ENCODE data around the gene TNP2. TPM values are rescaled to one million over a fixed set of nuclear protein-coding genes. Genes with fewer than 3 reads are reported as not detected.

Gene TNP2
- polyA plus RNA-seq, 1 of the 3 experiments (the other 2 are of a cell fraction), result not detected

- TF ChIP-seq ZBTB33 (IDR thresholded peaks at IDR 0.05; ENCODE audit: borderline replicate concordance, low read depth) (no peak), MXI1 (IDR thresholded peaks at IDR 0.05; ENCODE audit: low read depth, low read length) (no peak), TAF1 (IDR thresholded peaks at IDR 0.05; ENCODE audit: borderline replicate concordance, low read depth, low read length) (no peak), EP300 (IDR thresholded peaks at IDR 0.05; ENCODE audit: borderline replicate concordance in 1 of 2, low read depth in 1 of 2, low read length in 1 of 2) (no peak), RXRA (IDR thresholded peaks at IDR 0.05; ENCODE audit: borderline replicate concordance, low read depth) (no peak), TEAD4 (IDR thresholded peaks at IDR 0.05; ENCODE audit: borderline replicate concordance, insufficient read depth) (no peak), REST (IDR thresholded peaks at IDR 0.05; ENCODE audit: low read depth, low read length) (no peak), ELF1 (IDR thresholded peaks at IDR 0.05) (no peak)
These were observed 35.3 kb downstream of the TNP2 start (continued) for GRCh38 chr16:11233727-11234376.

- CTCF ChIA-PET, result interaction anchor here (0.6 to 1.5 kb wide), 2 partner anchors 22 to 24 kb away, joined by 4 to 8 read pairs; partner anchors contain the start of gene SOCS1
- H2AFZ ChIP-seq (ENCODE audit: low read depth), result no peak overlapping the region
- no peak for DNase-seq
- POLR2A ChIA-PET, result no interaction called here
- H3K4me2 ChIP-seq, result no peak overlapping the region
- H3K9me3 ChIP-seq, result no peaks in the 10 kb centered on the region
- no peak overlapping the region for H3K4me3 ChIP-seq (ENCODE audit: low read depth in 2 of 2, low read length in 1 of 2)
- TF ChIP-seq ELF1 (IDR thresholded peaks at IDR 0.05), result no peak
- no peak for TF ChIP-seq USF2 (IDR thresholded peaks at IDR 0.05; ENCODE audit: borderline replicate concordance, low read depth, low read length)
- no peak for TF ChIP-seq MXI1 (IDR thresholded peaks at IDR 0.05; ENCODE audit: low read depth, low read length)
- no peak for TF ChIP-seq NFIC (IDR thresholded peaks at IDR 0.05; ENCODE audit: borderline replicate concordance)
- TF ChIP-seq SIN3A (IDR thresholded peaks at IDR 0.05; ENCODE audit: borderline replicate concordance, low read depth, low read length), result no peak
- no peak for TF ChIP-seq GABPA (IDR thresholded peaks at IDR 0.05; ENCODE audit: low read depth)
- TF ChIP-seq CTCF (IDR thresholded peaks at IDR 0.05), result no peak
- TF ChIP-seq TAF1 (IDR thresholded peaks at IDR 0.05; ENCODE audit: borderline replicate concordance, low read depth, low read length), result no peak
- no peak for TF ChIP-seq TCF12 (IDR thresholded peaks at IDR 0.05)
- TF ChIP-seq RFX5 (IDR thresholded peaks at IDR 0.05; ENCODE audit: low read length), result no peak
- no peak for TF ChIP-seq FOXJ3 (CRISPR knock-in tag; IDR thresholded peaks at IDR 0.05)
- TF ChIP-seq EP300 (IDR thresholded peaks at IDR 0.05; ENCODE audit: borderline replicate concordance in 1 of 2, low read depth in 1 of 2, low read length in 1 of 2), result no peak
- TF ChIP-seq RXRA (IDR thresholded peaks at IDR 0.05; ENCODE audit: borderline replicate concordance, low read depth), result no peak
- H3K27me3 ChIP-seq (ENCODE audit: insufficient read depth), result no peaks in the 10 kb centered on the region
- WGBS (ENCODE audit: low lambda C conversion rate), result 97% methylated on average over 31 of the region's 35 CpGs
- no peak overlapping the region for H3K9ac ChIP-seq
- H3K27ac ChIP-seq (ENCODE audit: low read depth in 2 of 2, low read length in 1 of 2), result no peak overlapping the region
- no peaks in the 10 kb centered on the region for H3K36me3 ChIP-seq (replicated peaks in 1 of 2; ENCODE audit: control insufficient read depth in 1 of 2, insufficient read depth in 2 of 2, low read length in 1 of 2)
- no peaks in the 10 kb centered on the region for H3K79me2 ChIP-seq (ENCODE audit: insufficient read depth)
- no peaks in the 10 kb centered on the region for H3K9me2 ChIP-seq
- no peaks in the 10 kb centered on the region for H4K20me1 ChIP-seq (ENCODE audit: insufficient read depth)
- H3F3A ChIP-seq (replicated peaks; ENCODE audit: insufficient read depth), result no peaks in the 10 kb centered on the region
- H3K4me1 ChIP-seq (ENCODE audit: control insufficient read depth in 1 of 2, insufficient read depth in 2 of 2, low read depth in 1 of 2, low read length in 1 of 2), result peaks cover 0 to 4% of the 10 kb centered on the region in 2 experiments; a peak in 1 of 4 replicates
These were observed 36.0 kb downstream of the TNP2 start for GRCh38 chr16:11232852-11233726.

Measured in SK-N-SH (cell line).